GM12892 (cell line): ENCODE results near the gene CRIM1.

Source experiments
- POLR2A ChIP-seq: IDR thresholded peaks from 2 replicates; pipeline ENCODE4 v1.6.1; 2011; ENCODE audit warnings: low read depth, low read length, control low read depth
- POLR2AphosphoS5 ChIP-seq: IDR thresholded peaks from 2 replicates; pipeline ENCODE4 v1.6.1; 2011; ENCODE audit warnings: low read depth, low read length, control low read depth
- TAF1 ChIP-seq: IDR thresholded peaks from 2 replicates; pipeline ENCODE4 v1.6.1; 2011; ENCODE audit warnings: low read depth, mild to moderate bottlenecking, control low read depth, low read length, borderline replicate concordance

DNA sequence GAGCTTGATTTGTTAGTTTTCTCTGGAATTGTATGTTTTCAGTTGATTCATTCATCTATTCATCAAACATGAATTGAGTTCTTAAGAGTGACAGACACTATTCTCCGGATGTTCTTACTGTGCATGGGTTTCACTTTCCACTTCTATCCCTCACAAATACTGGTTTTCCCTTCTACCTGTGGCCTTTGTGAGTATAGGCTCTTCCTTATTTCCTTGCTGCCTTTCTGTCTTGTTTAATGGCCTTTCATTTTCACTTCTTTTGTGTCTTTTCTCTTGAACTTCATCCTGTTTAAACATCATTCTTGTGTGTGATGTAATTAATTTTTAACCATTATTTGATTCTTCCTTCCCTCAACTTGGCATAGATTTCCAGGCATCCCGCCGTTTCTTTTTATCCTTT is 90.7 kb downstream of the CRIM1 start:
- TF ChIP-seq POLR2A = no peak
- TF ChIP-seq POLR2AphosphoS5 = no peak
- TF ChIP-seq TAF1 = no peak
